ENCODE measurements around the gene GRAMD2B.

DNA sequence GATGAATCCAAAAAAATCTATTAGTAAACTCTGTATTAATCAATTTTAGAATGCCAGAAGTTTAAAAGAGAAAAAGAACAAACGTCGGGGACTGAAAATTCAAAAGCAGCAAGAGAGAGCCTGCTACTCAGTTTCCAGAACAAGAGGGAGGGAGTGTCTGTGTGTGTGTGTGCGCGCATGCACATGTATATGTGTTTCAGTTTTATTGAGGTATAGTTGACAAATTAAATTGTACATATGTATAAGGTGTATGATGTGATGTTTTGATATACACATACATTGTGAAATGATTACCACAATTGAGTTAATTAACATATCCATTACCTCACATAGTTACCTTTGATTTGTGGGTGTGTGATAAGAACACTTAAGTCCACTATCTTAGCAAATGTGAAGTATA is 27.6 kb upstream of the GRAMD2B start:
- no peak for TF ChIP-seq POLR2AphosphoS5 (IDR thresholded peaks at IDR 0.05)
- TF ChIP-seq, protein P1, sequence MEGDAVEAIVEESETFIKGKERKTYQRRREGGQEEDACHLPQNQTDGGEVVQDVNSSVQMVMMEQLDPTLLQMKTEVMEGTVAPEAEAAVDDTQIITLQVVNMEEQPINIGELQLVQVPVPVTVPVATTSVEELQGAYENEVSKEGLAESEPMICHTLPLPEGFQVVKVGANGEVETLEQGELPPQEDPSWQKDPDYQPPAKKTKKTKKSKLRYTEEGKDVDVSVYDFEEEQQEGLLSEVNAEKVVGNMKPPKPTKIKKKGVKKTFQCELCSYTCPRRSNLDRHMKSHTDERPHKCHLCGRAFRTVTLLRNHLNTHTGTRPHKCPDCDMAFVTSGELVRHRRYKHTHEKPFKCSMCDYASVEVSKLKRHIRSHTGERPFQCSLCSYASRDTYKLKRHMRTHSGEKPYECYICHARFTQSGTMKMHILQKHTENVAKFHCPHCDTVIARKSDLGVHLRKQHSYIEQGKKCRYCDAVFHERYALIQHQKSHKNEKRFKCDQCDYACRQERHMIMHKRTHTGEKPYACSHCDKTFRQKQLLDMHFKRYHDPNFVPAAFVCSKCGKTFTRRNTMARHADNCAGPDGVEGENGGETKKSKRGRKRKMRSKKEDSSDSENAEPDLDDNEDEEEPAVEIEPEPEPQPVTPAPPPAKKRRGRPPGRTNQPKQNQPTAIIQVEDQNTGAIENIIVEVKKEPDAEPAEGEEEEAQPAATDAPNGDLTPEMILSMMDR (IDR thresholded peaks at IDR 0.05), result no peak
- no peak for TF ChIP-seq POLR2A (IDR thresholded peaks at IDR 0.05)

All from upper lobe of left lung (tissue), 4 donors.